T-cell (primary cell): ENCODE results near the gene SMARCE1. TPM values are rescaled to one million over a fixed set of nuclear protein-coding genes. Genes with fewer than 3 reads are reported as not detected.

Experiments
- ATAC-seq, 4 experiments: fragments of 200-7000 bp in 3 of 4; fragments of 150-1000 bp in 1 of 4; cut with Tn5 transposase; replicated peaks in 1 of 4; 1 replicate in 3 of 4; 2 replicates in 1 of 4; pipeline ENCODE4 v1.10.0; 2021; ENCODE audit warnings: moderate library complexity in 3 of 4, mild to moderate bottlenecking in 2 of 4, moderate number of reproducible peaks in 1 of 4
- CTCF ChIA-PET, 2 donors: fragments of 300-600 bp; sonication (Branson Sonifier 250); formaldehyde crosslinking; loops; one replicate each; lab custom pipeline; 2022; ENCODE audit warnings: antibody characterized with exemption in 2 of 2; lab: Charles Lee
- POLR2A ChIA-PET, 2 donors: fragments of 300-600 bp; sonication (Branson Sonifier 250); formaldehyde crosslinking; loops; one replicate each; lab custom pipeline; 2022; ENCODE audit warnings: antibody characterized with exemption in 2 of 2; lab: Charles Lee
- DNase-seq, 35 experiments: peaks; one replicate each; pipeline versions ENCODE4 v3.0.0 to v3.0.0-alpha.2; 2013 to 2023
- H3K27ac ChIP-seq: one replicate; pipeline ENCODE4 v1.5.1; 2013; ENCODE audit warnings: low read length
- H3K27me3 ChIP-seq, 2 experiments: replicated peaks in 1 of 2; 1 replicate in 1 of 2; 2 replicates in 1 of 2; pipeline versions ENCODE4 v1.6.1 to v1.7.0; 2013; ENCODE audit warnings: low read length in 1 of 2, mixed read lengths in 1 of 2; ENCODE audit not compliant: control insufficient read depth in 2 of 2, insufficient read depth in 2 of 2; ENCODE audit errors: extremely low read depth in 1 of 2
- H3K36me3 ChIP-seq, 2 donors: 1 replicate in 1 of 2; 2 replicates in 1 of 2; pipeline versions ENCODE4 v1.6.1 to v1.7.0; 2013; ENCODE audit warnings: low read length in 1 of 2; ENCODE audit not compliant: control insufficient read depth in 2 of 2, insufficient read depth in 1 of 2; ENCODE audit errors: extremely low read depth in 1 of 2
- H3K4me1 ChIP-seq, 2 experiments: 1 replicate in 1 of 2; 2 replicates in 1 of 2; pipeline versions ENCODE4 v1.6.1 to v1.7.0; 2013; ENCODE audit warnings: low read length in 2 of 2, mixed read lengths in 1 of 2; ENCODE audit not compliant: insufficient read depth in 2 of 2, control insufficient read depth in 1 of 2; ENCODE audit errors: extremely low read depth in 1 of 2
- H3K4me3 ChIP-seq, 2 donors: 1 replicate in 1 of 2; 2 replicates in 1 of 2; pipeline versions ENCODE4 v1.5.1 to v1.7.0; 2013; ENCODE audit warnings: mild to moderate bottlenecking in 2 of 2, low read length in 1 of 2, moderate library complexity in 1 of 2; ENCODE audit not compliant: control insufficient read depth in 1 of 2; ENCODE audit errors: extremely low read depth in 1 of 2
- H3K9me3 ChIP-seq: 2 replicates; pipeline ENCODE4 v1.7.0; 2013
- H3K27ac Mint-ChIP-seq, 2 donors: one replicate each; pipeline ENCODE4 v1.8.0; 2020 to 2021; ENCODE audit warnings: mild to moderate bottlenecking in 2 of 2, mixed read lengths in 2 of 2
- H3K27me3 Mint-ChIP-seq, 2 donors: one replicate each; pipeline ENCODE4 v1.8.0; 2021 to 2022; ENCODE audit warnings: mixed read lengths in 2 of 2
- H3K36me3 Mint-ChIP-seq: one replicate; pipeline ENCODE4 v1.8.0; 2021; ENCODE audit warnings: mixed read lengths
- H3K4me1 Mint-ChIP-seq, 3 donors: one replicate each; pipeline ENCODE4 v1.8.0; 2020 to 2022; ENCODE audit warnings: mixed read lengths in 3 of 3, mild to moderate bottlenecking in 1 of 3
- H3K4me3 Mint-ChIP-seq, 3 donors: one replicate each; pipeline ENCODE4 v1.8.0; 2020 to 2022; ENCODE audit warnings: mild to moderate bottlenecking in 3 of 3, mixed read lengths in 3 of 3, moderate library complexity in 3 of 3
- H3K9me3 Mint-ChIP-seq, 3 donors: one replicate each; pipeline ENCODE4 v1.8.0; 2020 to 2022; ENCODE audit warnings: mixed read lengths in 3 of 3
- WGBS: methylation state at CpG from one replicate; pipeline ENCODE4 v1.1.5; 2013; ENCODE audit warnings: missing lambda C conversion rate; ENCODE audit not compliant: insufficient coverage; 5-methylcytosine and 5-hydroxymethylcytosine counted together
- total RNA-seq, 35 experiments: library from RNA in 6 of 35; stranded (reverse) in 6 of 35; fragments of 120-200 nt in 1 of 35; gene quantifications; one replicate each; pipeline versions ENCODE4 v1.2.1 to v1.2.4 and lab custom pipeline; 2013 to 2026

SMARCE1 gene
- total RNA-seq, 5 donors from 2014 or later (not counting 1 experiment from before 2014, with no cell fraction given) = 72.6 to 80.8 (median 75.8) TPM

GRCh38 chr17:40633871-40634270 lies 13.7 kb downstream of the SMARCE1 start:
- Histone ChIP-seq H3K4me3 (no peak overlapping the region), H3K4me1 (no peaks in the 10 kb centered on the region), H3K36me3 (peaks cover 13 to 89% of the 10 kb centered on the region in 2 donors), H3K27ac (no peak overlapping the region), H3K27me3 (no peaks in the 10 kb centered on the region), H3K9me3 (no peaks in the 10 kb centered on the region)
- Mint-ChIP-seq H3K36me3 (peaks cover 67% of the 10 kb centered on the region), H3K4me3 (no peak overlapping the region), H3K27me3 (no peaks in the 10 kb centered on the region), H3K27ac (peak overlapping the region in 1 of 2 donors; percentile 31), H3K9me3 (no peaks in the 10 kb centered on the region), H3K4me1 (peaks cover 2 to 12% (median 8%) of the 10 kb centered on the region in 3 donors)
- ChIA-PET CTCF (no interaction called here), POLR2A (interaction anchor here (0.6 to 1.4 kb wide), 5 partner anchors 13 to 1602 kb away, joined by 3 to 4 read pairs (median 4); no protein-coding TSS in a partner anchor)
- DNase-seq (no peak), ATAC-seq (no peak)
- no CpG with 5 or more reads among the region's 1 CpG for WGBS

GRCh38 chr17:40632216-40632615 lies 15.4 kb downstream of the SMARCE1 start:
- ChIA-PET CTCF (no interaction called here), POLR2A (no interaction called here)
- H3K36me3 ChIP-seq = peaks cover 13 to 91% of the 10 kb centered on the region in 2 donors
- H3K4me1 Mint-ChIP-seq = peaks cover 0 to 5% (median 0%) of the 10 kb centered on the region in 3 donors
- peaks cover 63% of the 10 kb centered on the region for H3K36me3 Mint-ChIP-seq
- H3K9me3 ChIP-seq = no peaks in the 10 kb centered on the region
- H3K27me3 ChIP-seq = no peaks in the 10 kb centered on the region
- no peak overlapping the region for H3K4me3 Mint-ChIP-seq
- DNase-seq (no peak), ATAC-seq (no peak)
- WGBS = 90% methylated on average over 4 of the region's 9 CpGs
- no peaks in the 10 kb centered on the region for H3K27me3 Mint-ChIP-seq
- no peak overlapping the region for H3K4me3 ChIP-seq
- H3K27ac Mint-ChIP-seq = no peak overlapping the region
- no peaks in the 10 kb centered on the region for H3K9me3 Mint-ChIP-seq
- no peak overlapping the region for H3K27ac ChIP-seq
- no peaks in the 10 kb centered on the region for H3K4me1 ChIP-seq

- H3K27me3 Mint-ChIP-seq = no peaks in the 10 kb centered on the region
- no CpG with 5 or more reads among the region's 2 CpGs for WGBS
- H3K27me3 ChIP-seq = no peaks in the 10 kb centered on the region
- H3K27ac ChIP-seq = no peak overlapping the region
- no peak for ATAC-seq
- H3K4me3 Mint-ChIP-seq = no peak overlapping the region
- peak overlapping the region in 1 of 2 donors; percentile 44 for H3K27ac Mint-ChIP-seq
- peaks cover 6 to 73% of the 10 kb centered on the region in 2 donors for H3K36me3 ChIP-seq
- POLR2A ChIA-PET = no interaction called here
- CTCF ChIA-PET = interaction anchor here in 1 of 2 donors (2.0 kb wide), 1 partner anchor 10 kb away, joined by 5 read pairs; no protein-coding TSS in a partner anchor
- no peaks in the 10 kb centered on the region for H3K9me3 ChIP-seq
- no peaks in the 10 kb centered on the region for H3K4me1 ChIP-seq
- no peak overlapping the region for H3K4me3 ChIP-seq
- peaks cover 8 to 15% (median 10%) of the 10 kb centered on the region in 3 donors for H3K4me1 Mint-ChIP-seq
- peaks cover 45% of the 10 kb centered on the region for H3K36me3 Mint-ChIP-seq
- no peak for DNase-seq
- H3K9me3 Mint-ChIP-seq = no peaks in the 10 kb centered on the region
Observed at GRCh38 chr17:40629842-40630241, 17.8 kb downstream of the SMARCE1 start.

- no peak overlapping the region for H3K4me3 Mint-ChIP-seq
Observed at GRCh38 chr17:40625311-40625710, 22.3 kb downstream of the SMARCE1 start.

GRCh38 chr17:40623419-40624210 lies 24.0 kb downstream of the SMARCE1 start:
- Mint-ChIP-seq H3K36me3 (peaks cover 3% of the 10 kb centered on the region), H3K27me3 (no peaks in the 10 kb centered on the region), H3K9me3 (no peaks in the 10 kb centered on the region), H3K27ac (no peak overlapping the region), H3K4me3 (no peak overlapping the region), H3K4me1 (peaks cover 46 to 62% (median 51%) of the 10 kb centered on the region in 3 donors)
- no peaks in the 10 kb centered on the region for H3K9me3 ChIP-seq
- ChIA-PET CTCF (interaction anchor here in 1 of 2 donors (0.5 to 1.8 kb wide), 2 partner anchors 19 to 46 kb away, joined by 3 to 4 read pairs; no protein-coding TSS in a partner anchor), POLR2A (interaction anchor here in 1 of 2 donors (0.8 to 1.5 kb wide), 3 partner anchors 22 to 69 kb away, joined by 3 to 4 read pairs (median 3); no protein-coding TSS in a partner anchor)
- ATAC-seq (no peak), DNase-seq (no peak)
- WGBS = 78% methylated on average over 6 of the region's 12 CpGs
- H3K4me3 ChIP-seq = no peak overlapping the region
- H3K36me3 ChIP-seq = peaks cover 0 to 13% of the 10 kb centered on the region in 2 donors
- H3K4me1 ChIP-seq = peaks cover 22 to 23% of the 10 kb centered on the region in 2 experiments
- H3K27ac ChIP-seq = no peak overlapping the region
- H3K27me3 ChIP-seq = no peaks in the 10 kb centered on the region

More at GRCh38 chr17:40625311-40625710, 22.3 kb downstream of the SMARCE1 start:
- Mint-ChIP-seq H3K4me1 (peaks cover 36 to 49% (median 47%) of the 10 kb centered on the region in 3 donors), H3K27me3 (no peaks in the 10 kb centered on the region), H3K36me3 (peaks cover 13% of the 10 kb centered on the region), H3K27ac (peak overlapping the region; percentile 58 to 81), H3K9me3 (no peaks in the 10 kb centered on the region)
- ATAC-seq (no peak), DNase-seq (no peak)
- POLR2A ChIA-PET = interaction anchor here (0.5 to 1.5 kb wide), 4 partner anchors 57 to 1741 kb away, joined by 3 to 4 read pairs (median 3); no protein-coding TSS in a partner anchor
- H3K27ac ChIP-seq = no peak overlapping the region
- H3K27me3 ChIP-seq = no peaks in the 10 kb centered on the region
- CTCF ChIA-PET = interaction anchor here (0.5 to 1.8 kb wide), 10 partner anchors 10 to 1037 kb away, joined by 3 to 8 read pairs (median 4); no protein-coding TSS in a partner anchor
- H3K36me3 ChIP-seq = peaks cover 0 to 29% of the 10 kb centered on the region in 2 donors
- peaks cover 12 to 22% of the 10 kb centered on the region in 2 experiments for H3K4me1 ChIP-seq
- 52% methylated on average over 4 of the region's 5 CpGs for WGBS
- no peak overlapping the region for H3K4me3 ChIP-seq
- H3K9me3 ChIP-seq = no peaks in the 10 kb centered on the region

GRCh38 chr17:40622509-40622928 lies 25.1 kb downstream of the SMARCE1 start:
- H3K4me1 ChIP-seq = peaks cover 22 to 23% of the 10 kb centered on the region in 2 experiments
- Mint-ChIP-seq H3K27me3 (no peaks in the 10 kb centered on the region), H3K27ac (peak overlapping the region; percentile 78 to 84), H3K36me3 (no peaks in the 10 kb centered on the region), H3K4me3 (peak overlapping the region in 2 of 3 donors; percentile 34 to 51), H3K9me3 (no peaks in the 10 kb centered on the region), H3K4me1 (peaks cover 46 to 66% (median 50%) of the 10 kb centered on the region in 3 donors)
- POLR2A ChIA-PET = interaction anchor here in 1 of 2 donors (0.6 to 0.7 kb wide), 2 partner anchors 33 to 524 kb away, joined by 3 read pairs; no protein-coding TSS in a partner anchor
- no peaks in the 10 kb centered on the region for H3K9me3 ChIP-seq
- peak overlapping the region; percentile 25 for H3K27ac ChIP-seq
- H3K36me3 ChIP-seq = peaks cover 0 to 3% of the 10 kb centered on the region in 2 donors
- ATAC-seq = peak; percentile 72 to 84 (median 78)
- peak overlapping the region in 1 of 2 donors; percentile 8 for H3K4me3 ChIP-seq
- DNase-seq = peak in 4 of 35 experiments; percentile 20 to 72 (median 34)
- CTCF ChIA-PET = interaction anchor here (0.6 to 1.1 kb wide), 5 partner anchors 13 to 65 kb away, joined by 3 to 5 read pairs (median 3); no protein-coding TSS in a partner anchor
- H3K27me3 ChIP-seq = no peaks in the 10 kb centered on the region
- 0% methylated on average over 1 of the region's 3 CpGs for WGBS
